DMS79 treated with DMSO at 0.1 percent for 48 hours (cell line): Measurements from ENCODE around the gene DGKB.

ENCODE experiments used
- DNase-seq: peaks from one replicate; lab custom pipeline; 2025; lab: John Stamatoyannopoulos, UW

Gene DGKB

GRCh38 chr7:14821757-14822480 is 80.6 kb downstream of the DGKB start:
- DNase-seq = no peak

GRCh38 chr7:14818871-14819270 is 83.7 kb downstream of the DGKB start:
- no peak for DNase-seq

GRCh38 chr7:14817829-14818614 is 84.5 kb downstream of the DGKB start:
- no peak for DNase-seq

GRCh38 chr7:14807507-14807906 is 95.0 kb downstream of the DGKB start:
- DNase-seq = no peak

GRCh38 chr7:14806891-14807290 is 95.7 kb downstream of the DGKB start:
- DNase-seq = no peak

GRCh38 chr7:14805105-14805719 is 97.3 kb downstream of the DGKB start:
- DNase-seq = no peak

GRCh38 chr7:14800664-14801063 is 101.9 kb downstream of the DGKB start:
- no peak for DNase-seq

- no peak for DNase-seq
Observed at GRCh38 chr7:14793151-14793550, 109.4 kb downstream of the DGKB start.

GRCh38 chr7:14787551-14787950 is 115.0 kb downstream of the DGKB start:
- DNase-seq = no peak

GRCh38 chr7:14786314-14786895 is 116.1 kb downstream of the DGKB start:
- no peak for DNase-seq

- DNase-seq = no peak
Observed at GRCh38 chr7:14777806-14778205, 124.7 kb downstream of the DGKB start.

GRCh38 chr7:14776266-14776665 is 126.3 kb downstream of the DGKB start:
- no peak for DNase-seq

- DNase-seq = no peak
Observed at GRCh38 chr7:14773729-14774271, 128.8 kb downstream of the DGKB start.

- no peak for DNase-seq
Observed at GRCh38 chr7:14770614-14771013, 131.9 kb downstream of the DGKB start.

- DNase-seq = no peak
Observed at GRCh38 chr7:14769261-14769660, 133.3 kb downstream of the DGKB start.

- no peak for DNase-seq
Observed at GRCh38 chr7:14767716-14768425, 134.7 kb downstream of the DGKB start.

- DNase-seq = no peak
Observed at GRCh38 chr7:14766747-14767146, 135.8 kb downstream of the DGKB start.

GRCh38 chr7:14765731-14766130 is 136.8 kb downstream of the DGKB start:
- DNase-seq = no peak

- DNase-seq = no peak
Observed at GRCh38 chr7:14762561-14762960, 140.0 kb downstream of the DGKB start.

- DNase-seq = peak; percentile 30
Observed at GRCh38 chr7:14761510-14762296, 140.8 kb downstream of the DGKB start.
